Panc1 (cell line): Measurements from ENCODE around the gene LTB4R2. TPM values are rescaled to one million over a fixed set of nuclear protein-coding genes. Genes with fewer than 3 reads are reported as not detected.

Experiments
- ATAC-seq: fragments of 200-7000 bp; cut with Tn5 transposase; 2 replicates; pipeline ENCODE4 v1.9.1; 2020; ENCODE audit warnings: mild to moderate bottlenecking, moderate library complexity
- BruUV-seq: library from RNA; stranded (reverse); fragments of 400-500 nt; replicated peaks from 2 replicates; lab custom pipeline; 2021; lab: Mats Ljungman, UMichigan
- CTCF ChIA-PET: fragments of 300-600 bp; sonication (Branson Sonifier 250); formaldehyde crosslinking; loops from one replicate; lab custom pipeline; 2022; ENCODE audit warnings: antibody characterized with exemption; lab: Charles Lee
- POLR2A ChIA-PET: fragments of 300-600 bp; sonication (Branson Sonifier 250); formaldehyde crosslinking; loops from one replicate; lab custom pipeline; 2022; ENCODE audit warnings: antibody characterized with exemption; lab: Charles Lee
- DNase-seq: peaks from one replicate; pipeline ENCODE4 v3.0.0-alpha.2; 2010; ENCODE audit warnings: low read depth, low spot score
- H3K27ac ChIP-seq: 2 replicates; pipeline ENCODE4 v1.5.1; 2011; ENCODE audit warnings: mild to moderate bottlenecking, low read length, inconsistent platforms
- H3K27me3 ChIP-seq: fragments of 200-500 bp; sonication (Bioruptor generic); 2 replicates; pipeline ENCODE4 v1.6.0; 2014; ENCODE audit warnings: low read length, inconsistent platforms; ENCODE audit not compliant: control insufficient read depth, insufficient read depth
- H3K36me3 ChIP-seq: fragments of 200-500 bp; sonication (Bioruptor generic); 2 replicates; pipeline ENCODE4 v1.5.1; 2014; ENCODE audit warnings: inconsistent platforms, mild to moderate bottlenecking, low read length, moderate library complexity; ENCODE audit not compliant: control insufficient read depth, insufficient read depth
- H3K4me1 ChIP-seq: 2 replicates; pipeline ENCODE4 v1.5.1; 2011; ENCODE audit warnings: inconsistent platforms, mild to moderate bottlenecking, low read length, moderate library complexity; ENCODE audit not compliant: control insufficient read depth, insufficient read depth
- H3K4me3 ChIP-seq, 2 experiments: 2 replicates each; pipeline ENCODE4 v1.5.1; 2011 to 2012; ENCODE audit warnings: low read depth in 2 of 2, low read length in 2 of 2, mild to moderate bottlenecking in 2 of 2, inconsistent platforms in 1 of 2, moderate library complexity in 1 of 2
- H3K9me3 ChIP-seq: fragments of 200-500 bp; sonication (Bioruptor generic); 2 replicates; pipeline ENCODE4 v1.5.1; 2014; ENCODE audit warnings: low read depth, mild to moderate bottlenecking, inconsistent platforms, low read length, moderate library complexity; ENCODE audit not compliant: control insufficient read depth, insufficient read depth
- POLR2AphosphoS5 ChIP-seq: IDR thresholded peaks from 2 replicates; pipeline ENCODE4 v1.6.1; 2012; ENCODE audit warnings: mild to moderate bottlenecking, low read depth, low read length, moderate library complexity
- SIN3A ChIP-seq: IDR thresholded peaks from 2 replicates; pipeline ENCODE4 v1.6.1; 2012; ENCODE audit warnings: low read depth, mild to moderate bottlenecking, low read length, moderate library complexity, borderline replicate concordance; ENCODE audit not compliant: insufficient read depth
- TCF7L2 ChIP-seq: IDR thresholded peaks from 2 replicates; pipeline ENCODE4 v1.6.1; 2011; ENCODE audit warnings: mild to moderate bottlenecking, low read depth, low read length, inconsistent platforms
- in situ Hi-C: cut with HindIII; loops from 2 replicates; pipeline ENCODE4 v1.10.0; 2016; ENCODE audit warnings: low sequenced_read_pairs, low pct_unique_long_range_greater_than_20kb
- intact Hi-C: fragments of 100-400 bp; cut with micrococcal nuclease; formaldehyde crosslinking; loops from one replicate; pipeline ENCODE4 v1.10.0; 2022; ENCODE audit not compliant: unreplicated experiment
- total RNA-seq: library from RNA; stranded (reverse); gene quantifications from one replicate; pipeline ENCODE4 v1.2.1, GENCODE V29; 2021; ENCODE audit not compliant: unreplicated experiment
- TF ChIP-seq, protein P1 (sequence below): fragments of 450-650 bp; IDR thresholded peaks from 2 replicates; pipeline ENCODE4 v1.5.1; 2017; ENCODE audit warnings: mild to moderate bottlenecking
- TF ChIP-seq, protein P2 (sequence below), 2 experiments: IDR thresholded peaks; 2 replicates each; pipeline ENCODE4 v1.6.1; 2011 to 2012; ENCODE audit warnings: low read depth in 2 of 2, control low read depth in 1 of 2, low read length in 1 of 2, mild to moderate bottlenecking in 1 of 2, moderate library complexity in 1 of 2; ENCODE audit not compliant: insufficient read depth in 1 of 2

The LTB4R2 gene
- total RNA-seq, 1 experiment from 2014 or later, result 6.9 TPM

DNA sequence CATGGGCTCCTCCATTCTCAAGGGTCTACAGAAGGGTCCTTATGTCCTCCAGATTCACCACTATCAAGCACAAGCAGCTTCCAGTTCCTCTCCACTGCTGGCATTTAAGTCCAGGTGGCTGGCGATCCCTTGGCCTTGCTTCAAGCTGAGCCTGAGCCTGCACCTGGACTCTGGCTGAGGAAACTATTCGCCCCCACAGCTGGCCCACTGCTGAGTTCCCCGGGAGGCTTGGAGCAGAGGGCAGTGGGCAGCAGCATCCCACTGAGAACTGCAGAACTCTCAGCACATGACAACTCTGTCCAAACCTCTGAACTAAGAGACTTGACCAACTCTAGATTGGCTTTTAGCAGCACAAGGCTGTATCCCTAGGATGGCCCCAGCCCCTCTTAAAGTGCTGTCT, 27.2 kb upstream of the LTB4R2 start:
- DNase-seq, result no peak
- CTCF ChIA-PET, result interaction anchor here (1.2 kb wide), 1 partner anchor 40 kb away, joined by 3 read pairs; the partner anchor contains the start of gene TINF2
- BruUV-seq, result no TSS peak
- POLR2A ChIA-PET, result no interaction called here
- intact Hi-C loops, result no loop called here
- Histone ChIP-seq H3K36me3 (no peaks in the 10 kb centered on the region), H3K9me3 (no peaks in the 10 kb centered on the region), H3K4me3 (no peak overlapping the region), H3K27ac (no peak overlapping the region), H3K4me1 (no peaks in the 10 kb centered on the region), H3K27me3 (no peaks in the 10 kb centered on the region)
- in situ Hi-C loops, result no loop called here
- no peak for ATAC-seq
- TF ChIP-seq, protein P1, sequence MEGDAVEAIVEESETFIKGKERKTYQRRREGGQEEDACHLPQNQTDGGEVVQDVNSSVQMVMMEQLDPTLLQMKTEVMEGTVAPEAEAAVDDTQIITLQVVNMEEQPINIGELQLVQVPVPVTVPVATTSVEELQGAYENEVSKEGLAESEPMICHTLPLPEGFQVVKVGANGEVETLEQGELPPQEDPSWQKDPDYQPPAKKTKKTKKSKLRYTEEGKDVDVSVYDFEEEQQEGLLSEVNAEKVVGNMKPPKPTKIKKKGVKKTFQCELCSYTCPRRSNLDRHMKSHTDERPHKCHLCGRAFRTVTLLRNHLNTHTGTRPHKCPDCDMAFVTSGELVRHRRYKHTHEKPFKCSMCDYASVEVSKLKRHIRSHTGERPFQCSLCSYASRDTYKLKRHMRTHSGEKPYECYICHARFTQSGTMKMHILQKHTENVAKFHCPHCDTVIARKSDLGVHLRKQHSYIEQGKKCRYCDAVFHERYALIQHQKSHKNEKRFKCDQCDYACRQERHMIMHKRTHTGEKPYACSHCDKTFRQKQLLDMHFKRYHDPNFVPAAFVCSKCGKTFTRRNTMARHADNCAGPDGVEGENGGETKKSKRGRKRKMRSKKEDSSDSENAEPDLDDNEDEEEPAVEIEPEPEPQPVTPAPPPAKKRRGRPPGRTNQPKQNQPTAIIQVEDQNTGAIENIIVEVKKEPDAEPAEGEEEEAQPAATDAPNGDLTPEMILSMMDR, result no peak
- TF ChIP-seq, protein P2, sequence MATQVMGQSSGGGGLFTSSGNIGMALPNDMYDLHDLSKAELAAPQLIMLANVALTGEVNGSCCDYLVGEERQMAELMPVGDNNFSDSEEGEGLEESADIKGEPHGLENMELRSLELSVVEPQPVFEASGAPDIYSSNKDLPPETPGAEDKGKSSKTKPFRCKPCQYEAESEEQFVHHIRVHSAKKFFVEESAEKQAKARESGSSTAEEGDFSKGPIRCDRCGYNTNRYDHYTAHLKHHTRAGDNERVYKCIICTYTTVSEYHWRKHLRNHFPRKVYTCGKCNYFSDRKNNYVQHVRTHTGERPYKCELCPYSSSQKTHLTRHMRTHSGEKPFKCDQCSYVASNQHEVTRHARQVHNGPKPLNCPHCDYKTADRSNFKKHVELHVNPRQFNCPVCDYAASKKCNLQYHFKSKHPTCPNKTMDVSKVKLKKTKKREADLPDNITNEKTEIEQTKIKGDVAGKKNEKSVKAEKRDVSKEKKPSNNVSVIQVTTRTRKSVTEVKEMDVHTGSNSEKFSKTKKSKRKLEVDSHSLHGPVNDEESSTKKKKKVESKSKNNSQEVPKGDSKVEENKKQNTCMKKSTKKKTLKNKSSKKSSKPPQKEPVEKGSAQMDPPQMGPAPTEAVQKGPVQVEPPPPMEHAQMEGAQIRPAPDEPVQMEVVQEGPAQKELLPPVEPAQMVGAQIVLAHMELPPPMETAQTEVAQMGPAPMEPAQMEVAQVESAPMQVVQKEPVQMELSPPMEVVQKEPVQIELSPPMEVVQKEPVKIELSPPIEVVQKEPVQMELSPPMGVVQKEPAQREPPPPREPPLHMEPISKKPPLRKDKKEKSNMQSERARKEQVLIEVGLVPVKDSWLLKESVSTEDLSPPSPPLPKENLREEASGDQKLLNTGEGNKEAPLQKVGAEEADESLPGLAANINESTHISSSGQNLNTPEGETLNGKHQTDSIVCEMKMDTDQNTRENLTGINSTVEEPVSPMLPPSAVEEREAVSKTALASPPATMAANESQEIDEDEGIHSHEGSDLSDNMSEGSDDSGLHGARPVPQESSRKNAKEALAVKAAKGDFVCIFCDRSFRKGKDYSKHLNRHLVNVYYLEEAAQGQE (IDR thresholded peaks at IDR 0.05; ENCODE audit: insufficient read depth in 1 of 2, low read depth in 2 of 2, low read length in 1 of 2), result no peak
- TF ChIP-seq SIN3A (no peak), TCF7L2 (no peak), POLR2AphosphoS5 (no peak)

DNA sequence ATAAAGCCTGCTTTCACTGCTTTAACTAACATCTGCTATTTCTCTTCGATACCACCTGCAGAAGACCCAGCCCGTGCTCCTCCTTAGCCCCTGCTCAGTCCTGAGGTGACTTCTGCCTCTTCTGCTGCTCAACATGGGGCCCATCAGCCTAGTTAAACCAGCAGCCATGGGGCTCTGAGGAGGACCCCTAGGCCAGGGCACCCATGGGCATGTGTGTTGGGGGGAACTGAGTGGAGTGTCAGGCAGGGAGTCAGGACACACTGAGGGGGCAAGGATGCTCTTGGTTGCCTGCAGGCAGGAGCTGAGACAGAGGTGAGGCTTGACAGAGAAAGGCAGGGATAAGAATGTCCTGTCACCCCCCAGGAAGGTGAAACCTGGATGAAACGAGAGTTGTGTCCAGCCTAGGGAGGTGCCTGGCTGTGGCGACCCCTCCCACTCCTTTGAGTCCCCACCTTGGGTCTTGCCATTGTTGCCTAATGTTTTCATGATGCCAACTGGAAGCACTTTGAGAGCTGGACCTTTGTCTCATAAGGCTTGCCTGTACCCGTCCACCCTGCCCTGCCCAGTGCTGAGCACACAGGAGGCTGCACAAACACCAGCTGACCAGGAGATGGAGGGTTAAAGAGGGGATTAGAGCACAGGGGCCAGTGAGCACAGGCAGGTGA, 26.0 kb upstream of the LTB4R2 start:
- no peaks in the 10 kb centered on the region for H3K9me3 ChIP-seq
- intact Hi-C loops, result no loop called here

More for the DNA sequence above, 26.0 kb upstream of the LTB4R2 start:
- H3K4me1 ChIP-seq, result no peaks in the 10 kb centered on the region
- CTCF ChIA-PET, result interaction anchor here (1.2 kb wide), 1 partner anchor 41 kb away, joined by 3 read pairs; the partner anchor contains the start of gene TINF2
- POLR2A ChIA-PET, result no interaction called here
- no peaks in the 10 kb centered on the region for H3K36me3 ChIP-seq
- DNase-seq (no peak), ATAC-seq (no peak)
- no TSS peak for BruUV-seq
- H3K27me3 ChIP-seq, result no peaks in the 10 kb centered on the region
- H3K27ac ChIP-seq, result no peak overlapping the region
- in situ Hi-C loops, result no loop called here
- TF ChIP-seq TCF7L2 (no peak), POLR2AphosphoS5 (no peak), SIN3A (no peak)
- TF ChIP-seq, protein P1, result no peak
- TF ChIP-seq, protein P2 (IDR thresholded peaks at IDR 0.05; ENCODE audit: insufficient read depth in 1 of 2, low read depth in 2 of 2, low read length in 1 of 2), result no peak
- H3K4me3 ChIP-seq, result no peak overlapping the region
